GM21447 (cell line): ENCODE data around the gene FNDC11.

ENCODE experiments used
- ATAC-seq: cut with Tn5 transposase; IDR thresholded peaks from one replicate; pipeline ENCODE4 v1.9.1; 2021; ENCODE audit not compliant: unreplicated experiment

FNDC11 gene

GRCh38 chr20:63579017-63579694 lies 25.2 kb downstream of the FNDC11 start:
- no peak for ATAC-seq

- ATAC-seq: no peak
Measured at GRCh38 chr20:63580796-63581461, 27.0 kb downstream of the FNDC11 start.

GRCh38 chr20:63582382-63583063 lies 28.6 kb downstream of the FNDC11 start:
- ATAC-seq: no peak

DNA sequence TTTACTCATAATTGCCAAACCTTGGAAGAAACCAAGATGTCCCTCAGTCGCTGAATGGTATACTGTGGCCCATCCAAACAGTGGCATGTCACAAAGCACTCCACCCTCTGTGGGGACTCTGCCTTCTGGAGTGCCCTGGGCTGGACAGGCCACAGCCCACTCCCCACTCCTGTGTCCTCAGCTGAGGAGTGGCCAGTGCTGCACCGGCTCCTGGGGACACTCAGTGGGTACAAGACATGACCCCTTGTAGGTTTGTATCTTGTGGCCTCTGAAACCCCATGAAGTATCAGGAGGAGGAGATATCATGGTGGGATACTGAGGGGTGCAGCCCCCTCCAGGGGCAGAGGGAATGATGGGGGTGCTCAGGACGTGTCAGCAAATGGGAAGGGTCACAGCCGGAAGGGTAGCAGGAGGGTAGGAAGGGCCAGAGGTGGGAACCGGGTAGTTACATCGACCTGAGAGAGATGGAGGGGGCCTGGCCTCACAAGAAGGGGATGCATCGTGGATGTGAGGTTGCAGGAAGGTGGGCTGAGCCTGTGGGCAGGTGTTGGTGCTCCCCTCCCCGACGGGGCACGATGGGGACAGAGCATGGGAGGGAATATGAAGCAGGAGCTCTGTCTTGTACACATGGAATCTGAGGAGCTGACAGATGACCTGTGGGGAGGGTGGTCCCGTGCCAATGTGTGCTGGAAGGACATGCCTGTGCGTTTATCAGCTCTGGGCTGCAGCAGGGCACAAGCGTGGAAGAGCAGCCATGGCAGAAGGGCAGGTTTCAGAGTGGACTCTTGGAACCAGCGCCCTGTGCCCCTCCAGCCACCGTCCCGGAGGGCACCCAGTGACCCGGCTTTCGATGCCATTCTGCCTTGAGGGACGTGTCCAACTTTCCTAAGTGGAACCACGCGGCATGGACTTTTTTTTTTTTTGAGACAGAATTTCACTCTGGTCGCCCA lies 31.9 kb downstream of the FNDC11 start:
- ATAC-seq: no peak

DNA sequence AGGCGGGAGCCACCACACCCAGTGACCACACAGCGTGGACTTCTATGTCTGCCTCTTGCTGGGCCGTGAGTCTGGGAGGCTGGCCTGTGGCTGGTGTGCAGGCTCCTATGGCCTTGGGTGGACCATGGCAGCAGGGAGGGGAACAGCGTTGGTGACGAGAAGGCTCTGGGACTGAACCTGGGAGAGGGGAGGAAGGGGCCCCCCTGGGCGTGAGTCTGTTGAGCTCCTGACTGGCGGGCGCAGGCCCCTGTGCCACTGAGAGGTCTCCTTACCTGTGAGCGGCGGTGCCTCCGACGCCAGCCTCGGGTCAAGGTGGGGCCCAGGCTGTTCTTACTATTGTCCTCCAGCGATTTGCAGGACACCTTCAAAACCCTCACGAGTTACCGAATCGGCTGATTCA lies 32.8 kb downstream of the FNDC11 start:
- ATAC-seq: no peak

DNA sequence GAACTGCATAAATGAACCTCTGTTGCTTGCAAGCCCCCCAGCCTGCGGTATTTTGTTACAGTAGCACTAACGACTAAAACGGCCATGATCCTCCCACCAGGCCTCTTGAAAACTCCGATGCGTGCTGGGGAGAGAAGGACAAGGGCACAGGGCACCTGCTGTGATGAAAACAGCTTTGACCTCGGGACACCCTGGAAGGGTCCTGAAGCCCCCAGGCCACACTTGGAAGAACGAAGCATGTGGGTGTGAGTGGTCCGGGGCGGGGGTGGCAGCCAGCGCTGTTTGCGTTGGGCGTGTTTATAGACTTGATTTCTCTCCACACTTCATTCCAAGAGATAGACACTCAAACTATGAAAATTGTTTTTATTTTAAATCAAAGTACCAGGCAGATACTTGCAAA lies 33.3 kb downstream of the FNDC11 start:
- no peak for ATAC-seq

DNA sequence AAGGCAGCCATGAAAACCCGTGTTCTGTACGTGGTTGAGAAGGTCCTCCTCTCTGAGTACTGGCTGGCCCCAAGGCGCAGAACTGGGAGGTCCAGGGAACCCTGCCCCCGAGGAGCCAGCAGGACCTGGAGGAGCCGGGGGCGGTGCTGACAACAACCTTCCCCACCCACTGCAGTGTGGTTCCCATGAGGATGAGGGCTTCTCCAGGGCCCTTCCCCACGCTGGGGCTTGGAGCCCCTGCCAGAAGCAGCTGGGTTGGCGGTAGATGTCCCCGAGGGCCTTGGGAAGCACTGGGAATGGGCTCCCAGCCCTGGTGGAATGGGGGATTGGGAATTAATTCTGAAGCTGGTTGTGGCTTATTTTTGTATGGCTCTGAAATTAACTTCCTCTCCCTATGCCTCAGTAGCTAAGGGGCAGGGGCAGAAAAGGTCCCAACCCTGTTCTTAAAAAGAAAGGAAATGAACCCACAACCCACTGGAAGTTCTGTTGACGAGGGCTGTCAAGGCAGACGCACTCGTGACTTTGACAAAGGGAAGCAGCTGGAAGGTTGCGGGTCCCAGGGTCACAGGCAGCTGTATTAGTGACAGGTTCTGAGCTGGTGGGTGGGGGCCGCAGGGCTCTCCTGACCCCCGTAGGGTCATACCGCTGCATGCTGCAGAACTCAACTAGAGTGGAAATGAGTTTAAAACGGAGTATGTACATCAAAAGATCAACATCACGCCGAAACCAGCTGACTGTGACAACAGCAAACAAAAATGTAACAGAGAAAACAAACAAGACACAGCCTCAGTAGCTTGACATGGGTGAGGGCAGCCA lies 34.0 kb downstream of the FNDC11 start:
- ATAC-seq: no peak

GRCh38 chr20:63588641-63589041 lies 34.7 kb downstream of the FNDC11 start:
- ATAC-seq: no peak

DNA sequence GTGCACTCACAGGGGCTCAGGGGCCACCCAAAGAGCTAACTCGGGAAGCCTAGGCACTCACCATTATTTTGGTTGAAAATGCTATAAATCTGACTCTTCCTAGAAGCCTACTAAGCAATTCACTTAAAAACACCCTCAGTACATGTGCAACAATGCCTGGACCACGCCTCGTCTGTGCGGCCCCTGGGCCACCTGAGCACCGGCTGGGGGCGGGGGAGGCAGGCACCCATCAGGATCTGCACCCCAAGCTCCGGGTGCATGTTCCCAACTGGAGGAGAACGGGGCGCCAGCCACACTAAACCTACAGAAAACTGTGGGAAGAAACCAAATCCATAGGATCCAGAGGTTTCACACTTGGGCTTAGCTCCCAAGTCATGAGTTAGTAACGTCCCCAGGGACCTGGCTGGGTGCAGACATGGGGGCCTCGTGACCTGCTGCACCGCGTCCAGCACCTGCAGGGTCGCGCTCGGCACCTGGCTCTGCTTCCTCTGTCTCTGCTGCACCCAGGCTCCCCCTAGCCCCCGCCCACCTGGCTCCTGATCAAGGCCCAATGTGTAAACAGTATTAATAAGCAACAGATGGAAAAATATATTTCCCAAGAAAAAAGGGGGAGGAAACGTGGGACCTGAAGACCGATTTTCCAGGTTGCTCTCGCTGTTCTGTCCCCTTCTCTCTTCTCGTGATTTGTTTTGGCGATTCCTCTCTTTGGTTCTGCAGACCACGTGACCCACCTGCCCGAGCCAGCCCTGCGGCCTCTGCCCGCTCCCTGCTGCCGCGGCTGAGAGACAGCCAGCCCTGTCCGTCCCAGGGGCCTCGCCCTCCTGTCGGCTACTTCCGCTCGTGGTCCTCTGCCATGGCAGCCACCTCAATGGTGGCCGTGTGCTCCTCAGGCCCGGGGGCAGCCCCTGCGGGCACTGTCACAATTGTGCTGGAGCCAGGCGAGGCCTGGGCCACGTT lies 35.6 kb downstream of the FNDC11 start:
- ATAC-seq: no peak

GRCh38 chr20:63590218-63591146 lies 36.5 kb downstream of the FNDC11 start:
- ATAC-seq: no peak

DNA sequence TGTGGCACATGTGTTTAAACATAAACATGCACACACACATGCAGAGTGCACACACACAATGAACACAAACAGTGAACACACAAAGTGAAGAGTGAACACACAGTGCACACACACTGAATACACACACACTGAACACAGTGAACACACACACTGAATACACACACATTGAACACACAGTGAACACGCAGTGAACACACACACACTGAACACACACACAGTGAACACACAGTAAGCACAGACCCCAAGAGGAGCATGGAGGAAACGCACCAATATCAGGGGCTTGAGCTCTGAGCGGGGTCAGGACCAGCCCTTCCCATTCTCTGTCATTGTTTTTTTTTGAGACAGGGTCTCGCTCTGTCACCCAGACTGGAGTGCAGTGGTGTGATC lies 37.2 kb downstream of the FNDC11 start:
- ATAC-seq: no peak

DNA sequence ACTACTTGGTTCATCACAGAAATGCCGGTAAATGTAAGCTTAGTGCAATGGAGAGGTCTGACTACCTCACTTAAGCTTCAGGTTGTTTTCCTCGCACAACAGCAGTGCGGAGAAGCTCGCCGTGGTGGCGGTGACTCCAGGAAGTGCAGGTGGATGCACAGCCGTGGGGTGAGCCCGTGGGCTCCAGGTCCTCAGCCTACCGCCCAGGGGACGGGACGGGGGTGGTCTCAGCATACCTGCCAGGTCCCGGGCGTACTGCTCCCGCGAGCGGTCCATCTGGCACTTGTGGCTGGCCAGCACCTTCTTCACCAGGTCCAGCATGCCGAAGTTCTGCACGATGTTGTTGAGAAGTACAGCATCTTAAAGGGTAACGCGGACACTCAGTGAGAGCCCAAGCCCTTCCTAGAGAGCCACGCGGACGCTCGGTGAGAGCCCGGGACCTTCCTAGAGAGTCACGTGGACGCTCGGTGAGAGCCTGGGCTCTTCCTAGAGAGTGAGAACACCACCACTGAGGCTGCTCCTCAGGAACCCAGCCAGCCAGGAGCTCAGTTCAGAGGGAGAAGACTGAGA lies 37.9 kb downstream of the FNDC11 start:
- no peak for ATAC-seq

DNA sequence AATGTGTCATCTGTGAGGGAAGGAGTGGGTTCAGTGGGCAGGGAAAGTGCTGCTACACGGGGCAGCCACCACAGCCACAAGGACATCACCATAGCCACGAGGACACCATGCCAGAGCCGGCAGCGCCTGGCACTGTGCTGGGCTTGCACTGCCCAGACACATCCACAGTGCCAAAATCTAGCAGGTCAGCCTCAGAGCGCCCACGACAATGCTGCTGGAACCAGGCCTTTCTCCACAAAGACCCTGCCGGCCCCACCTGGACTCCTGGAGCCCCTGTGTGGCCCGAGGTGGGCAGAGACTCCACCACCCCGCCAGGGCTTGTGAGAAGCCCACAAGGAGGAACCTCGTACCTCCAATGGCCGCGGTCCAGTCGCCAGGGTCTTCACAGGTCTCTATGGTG lies 38.7 kb downstream of the FNDC11 start:
- no peak for ATAC-seq

GRCh38 chr20:63594043-63594561 lies 40.1 kb downstream of the FNDC11 start:
- ATAC-seq: no peak

DNA sequence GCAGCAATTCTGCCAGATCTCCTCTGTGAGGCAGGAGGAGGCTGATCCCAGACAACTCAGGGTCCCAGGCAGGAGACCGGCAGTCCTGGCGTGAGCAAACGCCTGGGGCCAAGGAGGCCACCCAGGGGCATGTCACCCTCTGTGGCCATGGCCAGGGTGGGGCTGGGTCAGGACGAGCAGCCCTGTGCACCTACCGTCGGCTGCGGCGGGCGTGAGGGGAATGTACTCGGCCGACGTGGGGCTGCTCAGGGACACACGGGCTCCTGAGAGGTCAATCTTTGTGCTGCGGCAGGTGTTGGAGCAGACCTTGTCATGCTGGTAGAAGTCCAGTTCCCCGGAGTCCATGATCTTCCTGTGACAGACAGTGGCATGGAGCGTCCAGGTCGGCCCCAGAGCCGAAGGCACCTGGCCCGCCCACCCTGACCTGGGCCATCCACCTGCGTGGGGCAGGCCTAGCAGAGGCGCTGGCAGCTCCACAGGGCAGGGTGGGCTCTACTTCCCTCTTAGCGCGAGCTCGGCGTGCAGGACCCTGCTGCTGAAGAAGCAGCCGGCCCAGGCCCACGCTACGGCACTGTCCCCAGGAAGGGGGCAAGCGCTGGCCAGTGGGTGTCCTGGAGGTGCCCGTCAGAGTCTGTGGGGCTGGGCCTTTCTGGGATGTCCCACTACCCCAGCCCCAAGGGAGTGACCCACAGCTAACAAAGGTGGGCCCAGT lies 41.6 kb downstream of the FNDC11 start:
- no peak for ATAC-seq

GRCh38 chr20:63596423-63596822 lies 42.5 kb downstream of the FNDC11 start:
- no peak for ATAC-seq
